Measurements from ENCODE around the gene GADL1. TPM values are rescaled to one million over a fixed set of nuclear protein-coding genes. Genes with fewer than 3 reads are reported as not detected.

The GADL1 gene
- total and polyA plus RNA-seq, 2 experiments from 2014 or later: not detected

DNA sequence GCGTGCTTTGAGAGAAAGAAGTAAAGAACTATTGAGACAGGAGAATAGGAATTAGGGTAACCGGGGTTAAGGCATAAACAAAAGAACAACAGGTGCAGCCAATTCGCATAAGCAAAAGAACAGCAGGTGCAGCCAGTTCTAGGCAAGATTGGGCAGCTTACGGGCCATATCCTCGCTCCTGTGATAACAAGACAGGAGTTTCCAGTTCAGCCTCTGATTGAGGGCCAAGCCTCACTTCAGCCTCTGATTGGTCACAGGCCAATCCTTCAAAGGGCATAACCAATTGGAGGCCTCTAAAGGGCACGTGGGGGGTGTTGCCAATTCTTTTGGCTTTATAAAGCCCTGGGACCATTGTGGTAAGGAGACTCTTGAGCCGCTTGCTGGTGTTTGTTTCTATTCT, 143.5 kb downstream of the GADL1 start:
- TF ChIP-seq EZH2 (IDR thresholded peaks at IDR 0.05; ENCODE audit: insufficient read depth, poor library complexity, severe bottlenecking): no peak
- TF ChIP-seq EZH2phosphoT487 (IDR thresholded peaks at IDR 0.05; ENCODE audit: insufficient read depth, low read depth): no peak
- H3K27ac ChIP-seq: no peak overlapping the region
- in situ Hi-C loops (cut with MboI): no loop called here
- no peaks in the 10 kb centered on the region for H3K79me2 ChIP-seq (ENCODE audit: insufficient read depth)
- no peaks in the 10 kb centered on the region for H3K9me2 ChIP-seq (ENCODE audit: insufficient read depth)
- 85 to 86% methylated on average over 7 of the region's 7 CpGs for WGBS, 2 experiments (ENCODE audit: low coverage in 1 of 2, low lambda C conversion rate in 2 of 2, missing lambda C conversion rate in 2 of 2)
- H3K4me1 ChIP-seq (ENCODE audit: insufficient read depth): peaks cover 37% of the 10 kb centered on the region
- no peak overlapping the region for H3K4me2 ChIP-seq (ENCODE audit: unreplicated experiment)
- H3K4me3 ChIP-seq: no peak overlapping the region
- H3K9ac ChIP-seq: no peak overlapping the region
- H3K36me3 ChIP-seq (ENCODE audit: low read depth): no peaks in the 10 kb centered on the region
- H3K9me3 ChIP-seq (ENCODE audit: low read depth): no peaks in the 10 kb centered on the region
- no peak for DNase-seq
- no peaks in the 10 kb centered on the region for H4K20me1 ChIP-seq (ENCODE audit: insufficient read depth)
- no peak overlapping the region for H2AFZ ChIP-seq
- no peaks in the 10 kb centered on the region for H3K27me3 ChIP-seq (replicated peaks; ENCODE audit: insufficient read depth)
- H3F3A ChIP-seq (ENCODE audit: insufficient read depth): peaks cover 14% of the 10 kb centered on the region

DNA sequence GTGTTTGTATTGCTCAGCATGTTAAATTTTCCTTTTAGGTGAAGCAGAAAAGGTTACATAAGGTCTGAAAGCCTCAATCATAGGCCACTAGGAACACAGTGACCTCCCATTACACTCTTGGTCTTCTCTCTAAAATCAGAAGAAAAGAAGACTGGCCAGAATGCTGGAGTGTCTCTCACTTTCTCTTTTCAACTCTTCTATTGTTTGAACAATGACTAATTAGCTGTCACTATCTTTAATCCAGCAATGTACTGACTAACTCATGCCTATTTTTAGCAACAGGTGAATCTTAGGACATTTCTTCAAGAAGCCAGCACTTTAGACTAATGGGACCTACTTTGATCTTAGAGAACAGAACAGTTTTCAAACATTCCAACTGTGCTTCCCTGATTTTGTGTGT, 145.2 kb downstream of the GADL1 start:
- Histone ChIP-seq H2AFZ (no peak overlapping the region), H3K9me2 (ENCODE audit: insufficient read depth) (no peaks in the 10 kb centered on the region), H3K4me2 (ENCODE audit: unreplicated experiment) (no peak overlapping the region), H3K4me1 (ENCODE audit: insufficient read depth) (peaks cover 37% of the 10 kb centered on the region), H3K4me3 (no peak overlapping the region), H3F3A (ENCODE audit: insufficient read depth) (peaks cover 14% of the 10 kb centered on the region), H3K27me3 (replicated peaks; ENCODE audit: insufficient read depth) (no peaks in the 10 kb centered on the region), H3K9ac (no peak overlapping the region), H3K9me3 (ENCODE audit: low read depth) (no peaks in the 10 kb centered on the region), H3K27ac (no peak overlapping the region), H3K79me2 (ENCODE audit: insufficient read depth) (no peaks in the 10 kb centered on the region), H4K20me1 (ENCODE audit: insufficient read depth) (no peaks in the 10 kb centered on the region), H3K36me3 (ENCODE audit: low read depth) (no peaks in the 10 kb centered on the region)
- DNase-seq: peak; percentile 17
- TF ChIP-seq EZH2phosphoT487 (IDR thresholded peaks at IDR 0.05; ENCODE audit: insufficient read depth, low read depth): no peak
- TF ChIP-seq EZH2 (IDR thresholded peaks at IDR 0.05; ENCODE audit: insufficient read depth, poor library complexity, severe bottlenecking): no peak
- in situ Hi-C loops (cut with MboI): no loop called here

- Histone ChIP-seq H3K4me1 (ENCODE audit: insufficient read depth) (peaks cover 31% of the 10 kb centered on the region), H3K27ac (0 out of 2 replicates have a peak overlapping the region, but pooled peaks have one; percentile 0), H3K9ac (no peak overlapping the region), H3K27me3 (replicated peaks; ENCODE audit: insufficient read depth) (no peaks in the 10 kb centered on the region), H3K4me3 (0 out of 2 replicates have a peak overlapping the region, but pooled peaks have one; percentile 4), H3K9me3 (ENCODE audit: low read depth) (no peaks in the 10 kb centered on the region), H3K4me2 (ENCODE audit: unreplicated experiment) (peak overlapping the region; percentile 14), H4K20me1 (ENCODE audit: insufficient read depth) (no peaks in the 10 kb centered on the region), H3K79me2 (ENCODE audit: insufficient read depth) (no peaks in the 10 kb centered on the region), H3K9me2 (ENCODE audit: insufficient read depth) (no peaks in the 10 kb centered on the region), H3K36me3 (ENCODE audit: low read depth) (no peaks in the 10 kb centered on the region), H2AFZ (0 out of 2 replicates have a peak overlapping the region, but pooled peaks have one; percentile 30), H3F3A (ENCODE audit: insufficient read depth) (peaks cover 14% of the 10 kb centered on the region)
- TF ChIP-seq EZH2 (IDR thresholded peaks at IDR 0.05; ENCODE audit: insufficient read depth, poor library complexity, severe bottlenecking) (no peak), EZH2phosphoT487 (IDR thresholded peaks at IDR 0.05; ENCODE audit: insufficient read depth, low read depth) (no peak)
- in situ Hi-C loops (cut with MboI): no loop called here
- 35 to 50% methylated on average over 4 of the region's 4 CpGs for WGBS, 2 experiments (ENCODE audit: low coverage in 1 of 2, low lambda C conversion rate in 2 of 2, missing lambda C conversion rate in 2 of 2)
- peak; percentile 79 for DNase-seq
Observed at GRCh38 chr3:30747771-30748281, 146.6 kb downstream of the GADL1 start.

DNA sequence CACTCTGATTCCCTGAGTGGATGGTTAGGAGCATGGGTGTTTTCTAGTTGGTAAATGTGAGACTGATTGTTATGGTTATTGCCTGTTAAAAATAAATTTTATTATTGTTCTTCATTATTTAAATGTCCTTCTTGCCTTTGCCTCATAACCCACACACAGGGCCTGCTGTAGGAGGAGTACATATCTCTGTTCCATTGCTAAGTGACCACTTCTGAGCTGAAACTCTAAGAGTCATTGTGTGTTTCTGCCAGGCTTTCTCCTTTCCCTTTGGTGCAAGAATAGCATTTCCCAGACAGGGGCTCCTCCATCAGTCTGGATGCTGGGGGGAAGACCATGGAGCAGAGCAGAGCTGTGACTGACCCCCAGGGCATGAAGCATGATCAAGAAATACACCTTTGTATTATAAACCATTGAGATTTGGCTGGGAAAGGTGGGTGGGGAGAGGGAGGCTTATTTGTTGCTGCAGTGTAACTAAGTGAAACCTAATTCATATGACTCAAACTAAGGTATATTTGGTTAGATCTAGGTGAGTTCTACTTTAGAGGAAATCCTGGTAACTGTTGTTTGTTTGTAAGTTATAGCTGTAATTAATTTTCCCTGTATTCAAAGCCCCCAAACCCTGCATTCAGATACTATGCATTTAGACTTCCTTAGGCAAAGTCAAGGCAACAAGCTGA, 150.7 kb downstream of the GADL1 start:
- DNase-seq: no peak
- no peaks in the 10 kb centered on the region for H3K36me3 ChIP-seq (ENCODE audit: low read depth)
- TF ChIP-seq EZH2 (IDR thresholded peaks at IDR 0.05; ENCODE audit: insufficient read depth, poor library complexity, severe bottlenecking) (no peak), EZH2phosphoT487 (IDR thresholded peaks at IDR 0.05; ENCODE audit: insufficient read depth, low read depth) (no peak)

More for the DNA sequence above, 150.7 kb downstream of the GADL1 start:
- no peak overlapping the region for H3K27ac ChIP-seq
- in situ Hi-C loops (cut with MboI): no loop called here
- no peak overlapping the region for H3K9ac ChIP-seq
- no peaks in the 10 kb centered on the region for H3K9me3 ChIP-seq (ENCODE audit: low read depth)
- peaks cover 18% of the 10 kb centered on the region for H3K4me1 ChIP-seq (ENCODE audit: insufficient read depth)
- no peak overlapping the region for H3K4me2 ChIP-seq (ENCODE audit: unreplicated experiment)
- no peaks in the 10 kb centered on the region for H3K27me3 ChIP-seq (replicated peaks; ENCODE audit: insufficient read depth)
- H4K20me1 ChIP-seq (ENCODE audit: insufficient read depth): no peaks in the 10 kb centered on the region
- H3K4me3 ChIP-seq: no peak overlapping the region
- peaks cover 14% of the 10 kb centered on the region for H3F3A ChIP-seq (ENCODE audit: insufficient read depth)
- no peaks in the 10 kb centered on the region for H3K79me2 ChIP-seq (ENCODE audit: insufficient read depth)
- no peaks in the 10 kb centered on the region for H3K9me2 ChIP-seq (ENCODE audit: insufficient read depth)
- no peak overlapping the region for H2AFZ ChIP-seq
